Right lobe of liver (tissue), 6 donors: Measurements from ENCODE around the gene CDH23. TPM values are rescaled to one million over a fixed set of nuclear protein-coding genes. Genes with fewer than 3 reads are reported as not detected.

ENCODE experiments used
- ATAC-seq, 4 donors: fragments of 200-7000 bp; cut with Tn5 transposase; one replicate each; pipeline ENCODE4 v1.9.1; 2020; ENCODE audit warnings: mild to moderate bottlenecking in 4 of 4, moderate library complexity in 4 of 4
- DNase-seq, 3 donors: peaks; one replicate each; pipeline ENCODE4 v3.0.0-alpha.2; 2020
- H3K27ac ChIP-seq, 3 donors: fragments of 200-600 bp; one replicate each; pipeline ENCODE4 v1.8.0; 2022
- H3K27me3 ChIP-seq, 2 donors: fragments of 200-600 bp; one replicate each; pipeline ENCODE4 v1.8.0; 2022
- H3K36me3 ChIP-seq, 4 donors: fragments of 200-600 bp; sonication (generic) in 1 of 4; one replicate each; pipeline versions ENCODE4 v1.5.1 to v1.8.0; 2017 to 2022; ENCODE audit warnings: control low read depth in 1 of 4
- H3K4me1 ChIP-seq, 4 donors: fragments of 200-600 bp; sonication (generic) in 1 of 4; one replicate each; pipeline versions ENCODE4 v1.5.1 to v1.8.0; 2017 to 2022; ENCODE audit warnings: control low read depth in 1 of 4
- H3K4me3 ChIP-seq, 3 donors: fragments of 200-600 bp; one replicate each; pipeline ENCODE4 v1.8.0; 2022
- H3K9me3 ChIP-seq, 4 donors: fragments of 200-600 bp; sonication (generic) in 1 of 4; one replicate each; pipeline versions ENCODE4 v1.5.1 to v1.8.0; 2017 to 2022; ENCODE audit warnings: control low read depth in 1 of 4
- CTCF ChIP-seq, 4 donors: fragments of 200-600 bp in 3 of 4; fragments of 450-650 bp in 1 of 4; IDR thresholded peaks; one replicate each; pipeline versions ENCODE4 v1.5.1 to v1.8.0; 2016 to 2022; ENCODE audit warnings: antibody characterized with exemption in 4 of 4, mild to moderate bottlenecking in 2 of 4
- POLR2A ChIP-seq: fragments of 450-650 bp; IDR thresholded peaks from one replicate; pipeline ENCODE4 v1.6.1; 2017; ENCODE audit warnings: antibody characterized with exemption, mild to moderate bottlenecking
- WGBS: methylation state at CpG from one replicate; pipeline ENCODE4 v1.1.6; 2018; ENCODE audit warnings: low coverage, low lambda C conversion rate; ENCODE audit not compliant: insufficient coverage; ENCODE audit errors: missing lambda C conversion rate; 5-methylcytosine and 5-hydroxymethylcytosine counted together
- intact Hi-C, 2 donors: fragments of 100-400 bp; cut with DNase I; formaldehyde crosslinking; loops; one replicate each; pipeline versions ENCODE4 v1.11.2 to v1.14.1; 2022
- total RNA-seq, 6 experiments: library from RNA; depleted of rRNA in 2 of 6; stranded (reverse); fragments of >200 nt in 2 of 6; fragmentation: NEBNext Ultra II Directional in 3 of 6; extraction: Animal tissue kit (Norgen Biotek cat#: 25700) in 3 of 6; gene quantifications; one replicate each; pipeline versions ENCODE4 v1.1.0 to v1.2.4, GENCODE V29; 2016 to 2023
- donor health status: DM: no; HTN: yes; CAD: no.
- donor health status: DM: no; HTN: no; CAD: no.
- donor health status: DM: no; HTN: no; CAD: no.
- donor health status: DM: no; HTN: yes; CAD: no.
- donor health status: DM: no; HTN: yes; CAD: no.

CDH23 gene
- total RNA-seq, 6 experiments from 2014 or later: 3.3 to 19.7 (median 6.3) TPM

- Histone ChIP-seq H3K4me3 (no peak overlapping the region), H3K27me3 (no peaks in the 10 kb centered on the region), H3K36me3 (peaks cover 15 to 97% (median 68%) of the 10 kb centered on the region in 4 donors), H3K4me1 (no peaks in the 10 kb centered on the region), H3K27ac (no peak overlapping the region), H3K9me3 (no peaks in the 10 kb centered on the region)
- no peak for ATAC-seq
- intact Hi-C loops: no loop called here
- no peak for DNase-seq
- TF ChIP-seq POLR2A (no peak), CTCF (IDR thresholded peaks at IDR 0.05) (no peak)
- 93% methylated on average over 3 of the region's 3 CpGs for WGBS
Observed at GRCh38 chr10:71824333-71824732, 427.6 kb downstream of the CDH23 start.

DNA sequence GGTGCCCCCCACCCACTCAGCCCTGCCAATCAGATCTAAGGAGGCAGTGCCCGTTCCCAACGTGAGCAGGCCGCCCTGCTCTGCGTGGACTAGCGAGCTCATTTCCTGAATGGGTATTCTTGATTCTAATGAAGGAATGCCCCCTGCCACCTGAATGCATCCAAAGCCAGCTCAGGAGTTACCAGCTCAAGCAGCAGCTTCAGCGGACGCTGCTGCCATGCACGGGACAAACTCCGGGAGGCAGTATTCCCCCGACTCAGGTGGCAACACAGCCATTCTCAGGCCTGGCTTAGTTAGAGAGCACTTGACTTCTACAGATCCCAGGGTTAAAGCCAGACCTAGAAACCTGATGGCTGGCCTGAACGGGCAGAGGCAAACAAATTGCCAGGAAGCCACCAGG is 428.5 kb downstream of the CDH23 start:
- Histone ChIP-seq H3K27me3 (no peaks in the 10 kb centered on the region), H3K4me1 (no peaks in the 10 kb centered on the region), H3K27ac (no peak overlapping the region), H3K36me3 (peaks cover 15 to 97% (median 67%) of the 10 kb centered on the region in 4 donors), H3K9me3 (no peaks in the 10 kb centered on the region), H3K4me3 (no peak overlapping the region)
- 83% methylated on average over 1 of the region's 11 CpGs for WGBS
- TF ChIP-seq POLR2A (no peak), CTCF (IDR thresholded peaks at IDR 0.05) (no peak)
- ATAC-seq: no peak
- no peak for DNase-seq
- intact Hi-C loops: no loop called here

- no peak for ATAC-seq
- 59% methylated on average over 3 of the region's 6 CpGs for WGBS
- TF ChIP-seq POLR2A: no peak
- TF ChIP-seq CTCF (IDR thresholded peaks at IDR 0.05): no peak
- Histone ChIP-seq H3K27me3 (no peaks in the 10 kb centered on the region), H3K27ac (no peak overlapping the region), H3K4me1 (no peaks in the 10 kb centered on the region), H3K9me3 (no peaks in the 10 kb centered on the region), H3K4me3 (no peak overlapping the region), H3K36me3 (peaks cover 8 to 98% (median 71%) of the 10 kb centered on the region in 4 donors)
- no peak for DNase-seq
- intact Hi-C loops: no loop called here
Observed at GRCh38 chr10:71827852-71828251, 431.1 kb downstream of the CDH23 start.

DNA sequence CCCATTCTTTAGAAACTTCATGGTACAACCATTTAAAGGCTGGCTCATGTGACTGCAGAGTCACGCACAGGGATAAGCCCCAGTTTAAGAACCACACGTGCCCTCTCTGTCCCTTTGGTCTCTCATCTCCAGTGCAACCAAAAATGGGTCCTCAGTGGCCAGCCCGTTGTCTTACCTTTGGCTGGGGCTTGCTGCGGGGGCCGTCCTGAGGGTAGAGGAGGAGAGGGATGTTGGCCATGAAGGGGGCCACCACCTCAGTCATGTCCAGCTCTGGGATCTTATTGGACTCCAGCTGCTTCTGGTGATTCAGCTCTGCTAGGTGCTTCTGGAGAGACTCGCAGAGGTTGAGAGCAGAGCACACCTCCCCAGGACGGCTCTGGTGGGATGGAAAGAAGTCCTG is 432.0 kb downstream of the CDH23 start:
- Histone ChIP-seq H3K27ac (no peak overlapping the region), H3K4me1 (peaks cover 0 to 7% (median 0%) of the 10 kb centered on the region in 4 donors), H3K27me3 (no peaks in the 10 kb centered on the region), H3K9me3 (no peaks in the 10 kb centered on the region), H3K36me3 (peaks cover 5 to 97% (median 67%) of the 10 kb centered on the region in 4 donors), H3K4me3 (no peak overlapping the region)
- WGBS: 100% methylated on average over 2 of the region's 7 CpGs
- ATAC-seq (no peak), DNase-seq (no peak)
- TF ChIP-seq CTCF (IDR thresholded peaks at IDR 0.05) (no peak), POLR2A (no peak)
- intact Hi-C loops: no loop called here

GRCh38 chr10:71829171-71829570 is 432.5 kb downstream of the CDH23 start:
- H3K27ac ChIP-seq: no peak overlapping the region
- H3K4me3 ChIP-seq: no peak overlapping the region
- intact Hi-C loops: no loop called here
- H3K36me3 ChIP-seq: peaks cover 5 to 97% (median 62%) of the 10 kb centered on the region in 4 donors
- no peaks in the 10 kb centered on the region for H3K27me3 ChIP-seq
- H3K9me3 ChIP-seq: no peaks in the 10 kb centered on the region
- TF ChIP-seq POLR2A (no peak), CTCF (IDR thresholded peaks at IDR 0.05) (no peak)
- peaks cover 0 to 9% (median 0%) of the 10 kb centered on the region in 4 donors for H3K4me1 ChIP-seq
- ATAC-seq (peak; percentile 39 to 60 (median 50)), DNase-seq (no peak)
- WGBS: 57% methylated on average over 5 of the region's 5 CpGs
